GM18508 (cell line): ENCODE results near the gene EXOSC2.

Source experiments
- ATAC-seq: cut with Tn5 transposase; IDR thresholded peaks from one replicate; pipeline ENCODE4 v1.9.1; 2021; ENCODE audit warnings: moderate number of reproducible peaks; ENCODE audit not compliant: insufficient read depth, unreplicated experiment

EXOSC2 gene

DNA sequence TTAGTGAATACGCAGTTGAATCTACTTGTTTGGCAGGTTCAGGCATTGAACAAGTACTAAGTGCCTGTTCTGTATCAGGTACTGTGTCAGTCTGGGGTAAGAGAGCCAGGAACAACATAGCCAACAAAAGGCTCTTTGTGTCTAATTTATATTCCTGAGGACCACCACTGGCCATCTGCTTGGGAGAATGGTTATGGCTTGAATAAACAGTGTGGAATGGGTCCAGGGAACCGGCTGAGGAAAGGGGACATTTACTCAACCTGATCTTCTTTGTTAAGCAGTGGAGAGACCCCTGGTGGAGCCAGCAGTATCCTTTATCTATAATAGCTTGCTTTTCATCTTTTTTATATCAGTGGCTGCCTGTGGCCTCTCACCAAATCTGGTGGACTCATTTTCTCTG is 38.6 kb downstream of the EXOSC2 start:
- no peak for ATAC-seq

DNA sequence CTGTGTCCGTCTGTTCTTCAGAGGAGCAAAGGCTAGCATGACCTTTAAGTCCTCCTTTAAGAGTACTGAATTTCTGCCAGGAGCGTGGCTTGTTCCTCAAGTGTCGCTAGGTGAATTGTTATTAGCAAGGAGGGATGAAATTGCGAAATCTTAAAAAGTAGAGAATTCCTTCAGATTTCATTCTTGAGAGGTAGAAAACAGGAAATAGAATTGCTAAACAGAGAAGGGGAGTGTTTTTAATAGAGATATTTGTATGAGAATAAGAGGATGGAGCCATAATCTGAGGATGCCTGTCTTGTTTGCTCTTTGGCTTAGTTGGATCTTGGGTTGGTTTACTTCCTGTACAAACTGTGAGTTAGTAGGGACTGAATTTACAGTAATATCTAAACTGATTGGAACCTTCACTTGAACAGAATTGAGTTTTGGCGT is 39.2 kb downstream of the EXOSC2 start:
- ATAC-seq: no peak

GRCh38 chr9:130735566-130735965 is 42.0 kb downstream of the EXOSC2 start:
- no peak for ATAC-seq

GRCh38 chr9:130736834-130737233 is 43.3 kb downstream of the EXOSC2 start:
- ATAC-seq: no peak

DNA sequence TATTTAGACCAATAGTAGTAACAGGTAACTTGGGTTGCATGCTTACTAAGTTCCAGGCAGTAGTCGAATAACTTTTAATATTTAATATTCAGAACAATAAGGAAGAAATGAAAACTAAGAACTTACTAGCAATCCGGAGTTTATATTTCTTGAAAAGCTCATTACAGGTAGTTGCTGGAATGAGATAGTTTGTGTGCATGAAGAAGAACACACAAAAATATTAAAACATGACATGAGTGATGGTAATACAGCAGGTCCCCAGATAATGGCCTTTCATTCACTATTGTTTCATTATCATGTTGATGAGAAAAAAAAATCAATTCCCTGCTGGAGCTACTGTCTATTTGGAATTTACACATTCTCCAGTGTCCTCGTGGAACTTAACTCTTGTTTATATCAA is 44.7 kb downstream of the EXOSC2 start:
- no peak for ATAC-seq

GRCh38 chr9:130739081-130739480 is 45.5 kb downstream of the EXOSC2 start:
- no peak for ATAC-seq

GRCh38 chr9:130740218-130741023 is 46.8 kb downstream of the EXOSC2 start:
- no peak for ATAC-seq

DNA sequence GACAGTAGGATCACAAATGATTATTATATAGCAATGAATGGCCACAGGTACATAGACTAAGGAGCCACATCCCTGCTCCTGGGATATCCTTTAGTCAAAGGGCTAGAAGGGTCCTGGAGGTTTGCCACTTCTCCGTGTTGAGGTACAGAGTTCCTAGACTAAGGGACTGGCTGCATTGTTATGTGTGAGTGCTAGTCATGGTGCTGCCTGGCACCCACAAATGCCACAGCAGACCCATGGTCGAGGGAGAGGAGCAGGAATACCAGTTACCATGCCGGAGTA is 47.4 kb downstream of the EXOSC2 start:
- ATAC-seq: no peak

DNA sequence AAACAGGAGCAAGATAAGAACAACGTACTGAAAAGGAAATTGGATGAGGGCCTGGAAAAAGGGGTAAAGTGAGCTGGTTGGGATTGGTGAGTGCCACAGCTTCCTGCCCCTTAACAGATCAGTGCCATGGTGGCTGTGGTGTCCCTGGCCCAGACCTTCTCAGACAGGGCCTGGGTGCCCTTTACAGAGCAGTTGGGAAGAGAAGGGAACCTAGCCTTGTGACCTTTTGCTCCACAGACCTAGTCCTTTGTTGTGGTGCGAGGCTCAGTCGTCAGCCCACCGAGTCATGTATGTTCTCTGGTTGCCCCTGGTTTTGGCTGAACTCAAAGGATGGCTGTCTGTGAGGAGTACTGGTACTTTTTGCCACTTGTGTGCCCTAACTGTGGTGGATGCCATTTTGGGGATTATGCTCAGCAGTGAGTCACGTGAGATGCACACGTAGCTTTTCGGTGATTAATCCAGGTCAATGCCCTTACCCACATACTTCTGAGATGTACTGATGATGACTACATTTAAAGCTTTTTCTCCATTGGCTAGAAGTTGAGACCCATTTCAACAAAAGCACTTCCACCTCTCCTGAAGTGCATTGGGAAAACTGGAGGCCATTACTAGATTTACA is 48.4 kb downstream of the EXOSC2 start:
- ATAC-seq: no peak

DNA sequence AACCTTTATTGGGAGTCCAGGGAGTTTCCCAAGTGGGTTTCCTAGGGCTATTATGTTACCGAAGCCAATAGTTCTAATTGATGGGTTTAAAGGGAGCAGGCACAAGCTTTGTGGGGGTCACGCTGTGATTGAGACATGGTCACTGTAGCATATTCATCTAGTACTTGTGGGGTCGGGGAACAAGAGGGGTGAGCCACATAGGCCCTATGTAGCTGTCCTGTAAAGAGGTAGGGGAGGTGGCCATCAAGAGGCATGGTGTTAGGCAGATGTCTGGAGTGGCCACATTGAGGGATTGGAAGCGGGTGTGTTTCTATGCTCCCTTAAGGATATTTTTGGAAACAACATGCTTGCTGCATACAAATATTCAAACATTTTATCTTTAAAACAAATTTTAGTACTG is 50.1 kb downstream of the EXOSC2 start:
- ATAC-seq: no peak

- no peak for ATAC-seq
These were observed 51.7 kb downstream of the EXOSC2 start for GRCh38 chr9:130745210-130745800.

GRCh38 chr9:130745829-130746228 is 52.2 kb downstream of the EXOSC2 start:
- ATAC-seq: no peak

GRCh38 chr9:130746434-130747212 is 53.0 kb downstream of the EXOSC2 start:
- ATAC-seq: no peak

- ATAC-seq: no peak
These were observed 58.2 kb downstream of the EXOSC2 start for GRCh38 chr9:130751631-130752355.
